Measurements from ENCODE around the gene TMEM140. TPM values are rescaled to one million over a fixed set of nuclear protein-coding genes. Genes with fewer than 3 reads are reported as not detected.
A peak's percentile ranks its signal among the peaks of the same experiment; 100 is the strongest.
"Not testable (repeated sequence)": the region's sequence is repeated elsewhere in the genome, so short reads cannot be mapped to it uniquely, and the experiment has no call there.

TMEM140 gene
- 40.7 and 76.1 TPM in 2 replicates for total RNA-seq

- DNase-seq = peak; percentile 82
These were observed at the start of gene TMEM140 for GRCh38 chr7:135147899-135148721. TSS of gene TMEM140 (plus strand) at chr7:135148072. CDS start at chr7:135164442, 16,370 bp downstream.

GRCh38 chr7:135098391-135098790 is 49.5 kb upstream of the TMEM140 start:
- peak; percentile 85 for DNase-seq

- DNase-seq = no peak
These were observed 47.0 kb upstream of the TMEM140 start for GRCh38 chr7:135100856-135101255.

- no peak for DNase-seq
These were observed 45.5 kb upstream of the TMEM140 start for GRCh38 chr7:135102372-135102771.

- no peak for DNase-seq
These were observed 38.3 kb upstream of the TMEM140 start for GRCh38 chr7:135109562-135109961.

- DNase-seq = no peak
These were observed 37.9 kb upstream of the TMEM140 start for GRCh38 chr7:135109976-135110375.

- peak; percentile 54 for DNase-seq
These were observed 36.5 kb upstream of the TMEM140 start for GRCh38 chr7:135111379-135111778.

GRCh38 chr7:135114622-135115021 is 33.2 kb upstream of the TMEM140 start:
- no peak for DNase-seq

DNA sequence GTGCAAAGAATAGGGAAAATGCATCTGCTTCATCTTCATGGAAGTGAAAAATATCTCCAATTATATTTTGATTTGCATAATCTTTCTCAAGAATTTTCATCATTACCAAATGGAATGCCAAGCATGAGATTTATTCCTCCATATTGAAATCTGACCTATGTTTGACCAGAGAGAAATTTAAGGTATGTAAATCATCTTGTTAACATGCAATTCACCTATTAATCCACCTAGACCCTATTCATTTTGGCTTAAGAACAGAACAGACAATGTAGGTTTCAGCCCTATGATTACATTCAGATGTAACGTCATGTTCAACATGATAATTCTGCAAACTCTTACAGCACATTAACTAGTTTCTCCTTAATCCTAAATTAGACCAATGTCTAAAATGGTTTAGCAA is 30.8 kb upstream of the TMEM140 start:
- no peak for DNase-seq

- no peak for DNase-seq
These were observed 26.0 kb upstream of the TMEM140 start for GRCh38 chr7:135121868-135122267.

- not testable (repeated sequence) for DNase-seq
These were observed 23.2 kb upstream of the TMEM140 start for GRCh38 chr7:135124631-135125030.

GRCh38 chr7:135128931-135129330 is 18.9 kb upstream of the TMEM140 start:
- DNase-seq = no peak

DNA sequence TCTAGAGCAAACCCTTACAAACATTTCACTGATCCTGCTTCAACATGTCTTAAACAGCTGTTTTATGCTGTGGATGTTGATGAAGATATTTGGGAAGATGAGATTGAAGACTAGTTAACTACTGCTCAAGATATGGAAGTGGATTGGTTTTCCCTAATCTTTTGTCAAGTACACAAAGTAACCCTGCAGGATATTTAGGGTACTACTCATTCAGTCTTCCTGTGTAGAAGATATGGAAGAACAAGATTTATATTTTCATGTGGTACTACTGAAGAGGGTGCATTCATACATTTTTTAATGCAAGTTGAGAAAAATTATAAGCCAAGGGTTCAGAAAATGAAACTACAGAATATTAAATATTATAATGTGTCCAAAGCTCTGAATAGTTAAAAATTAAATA is 18.3 kb upstream of the TMEM140 start:
- no peak for DNase-seq

DNA sequence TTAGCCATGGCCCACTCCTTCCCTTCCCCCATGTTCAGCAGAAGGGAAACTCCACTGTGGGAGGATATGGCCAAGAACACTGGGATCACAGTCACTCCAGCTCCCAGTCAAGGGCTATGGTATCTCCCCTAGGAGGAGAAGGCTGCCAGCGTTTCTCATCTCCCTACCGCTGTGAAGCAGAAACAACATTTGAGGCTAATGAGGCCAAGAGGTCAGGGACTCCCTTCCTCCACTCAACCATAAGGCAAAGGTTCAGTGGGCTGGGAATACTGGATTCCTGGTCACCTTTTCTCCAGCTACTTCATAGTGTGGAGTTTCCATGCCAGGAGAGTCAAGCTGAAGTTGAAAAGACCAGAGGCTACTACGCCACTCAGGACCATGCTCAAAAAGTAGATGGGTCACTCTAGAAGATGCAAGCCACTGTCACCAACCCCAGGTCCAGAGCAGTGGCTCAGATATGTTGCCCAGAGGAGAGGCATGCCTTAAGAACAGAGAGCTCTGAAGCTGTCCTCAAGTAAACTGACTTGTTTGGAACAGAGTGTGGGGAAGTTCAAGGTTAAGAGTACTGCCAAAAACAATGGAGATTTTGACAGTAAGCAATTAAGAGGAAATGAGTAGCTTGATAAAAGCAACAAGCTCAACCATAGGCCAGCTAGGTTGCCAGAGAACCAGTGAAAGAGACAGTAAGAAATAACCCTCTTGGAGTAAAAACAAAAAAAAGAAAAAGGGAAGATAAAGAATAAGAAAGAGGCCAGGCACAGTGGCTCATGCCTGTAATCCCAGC is 3.8 kb upstream of the TMEM140 start:
- DNase-seq = peak; percentile 80

- peak; percentile 64 for DNase-seq
These were observed 452 bp upstream of the TMEM140 start for GRCh38 chr7:135147341-135147898.

GRCh38 chr7:135150072-135150782 is 2.4 kb downstream of the TMEM140 start:
- DNase-seq = no peak

GRCh38 chr7:135151132-135151531 is 3.3 kb downstream of the TMEM140 start:
- no peak for DNase-seq

GRCh38 chr7:135151533-135151932 is 3.7 kb downstream of the TMEM140 start:
- DNase-seq = peak; percentile 55

DNA sequence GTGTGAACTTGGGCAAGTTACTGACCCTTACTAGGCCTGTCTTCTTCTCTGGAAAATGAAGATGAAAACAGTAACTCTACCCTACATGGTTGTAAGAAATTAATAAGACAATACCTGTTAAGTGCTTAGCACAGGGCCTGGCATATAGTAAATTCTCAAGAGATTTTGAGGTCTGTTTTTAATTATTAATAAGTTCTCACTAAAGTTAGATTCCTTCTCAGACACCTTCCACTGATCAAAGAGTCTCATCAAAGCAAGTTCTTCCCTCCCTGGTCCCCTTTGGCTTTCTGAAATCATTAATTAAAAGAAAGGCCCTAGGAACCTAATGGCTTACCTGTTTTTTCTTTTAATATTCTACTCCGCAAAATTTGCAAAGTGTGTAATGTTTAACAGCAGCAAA is 4.6 kb downstream of the TMEM140 start:
- DNase-seq = no peak

GRCh38 chr7:135154734-135155133 is 6.9 kb downstream of the TMEM140 start:
- no peak for DNase-seq

- no peak for DNase-seq
These were observed 8.4 kb downstream of the TMEM140 start for GRCh38 chr7:135156290-135156689.

GRCh38 chr7:135158141-135158655 is 10.3 kb downstream of the TMEM140 start:
- no peak for DNase-seq

GRCh38 chr7:135158874-135159273 is 11.0 kb downstream of the TMEM140 start:
- DNase-seq = no peak
